Lower leg skin (tissue), 3 donors: ENCODE results near the gene LRRC47.
"Not testable (repeated sequence)": the region's sequence is repeated elsewhere in the genome, so short reads cannot be mapped to it uniquely, and the experiment has no call there.

Experiments used
- POLR2A ChIP-seq, 2 donors: fragments of 450-650 bp; IDR thresholded peaks; one replicate each; pipeline ENCODE4 v1.6.1; 2016 to 2017; ENCODE audit warnings: antibody characterized with exemption in 2 of 2, mild to moderate bottlenecking in 1 of 2, moderate library complexity in 1 of 2
- TF ChIP-seq, protein P1 (sequence below), 3 donors: fragments of 450-650 bp; IDR thresholded peaks; one replicate each; pipeline ENCODE4 v1.5.1; 2016; ENCODE audit warnings: antibody characterized with exemption in 3 of 3, mild to moderate bottlenecking in 3 of 3, moderate library complexity in 2 of 3

DNA sequence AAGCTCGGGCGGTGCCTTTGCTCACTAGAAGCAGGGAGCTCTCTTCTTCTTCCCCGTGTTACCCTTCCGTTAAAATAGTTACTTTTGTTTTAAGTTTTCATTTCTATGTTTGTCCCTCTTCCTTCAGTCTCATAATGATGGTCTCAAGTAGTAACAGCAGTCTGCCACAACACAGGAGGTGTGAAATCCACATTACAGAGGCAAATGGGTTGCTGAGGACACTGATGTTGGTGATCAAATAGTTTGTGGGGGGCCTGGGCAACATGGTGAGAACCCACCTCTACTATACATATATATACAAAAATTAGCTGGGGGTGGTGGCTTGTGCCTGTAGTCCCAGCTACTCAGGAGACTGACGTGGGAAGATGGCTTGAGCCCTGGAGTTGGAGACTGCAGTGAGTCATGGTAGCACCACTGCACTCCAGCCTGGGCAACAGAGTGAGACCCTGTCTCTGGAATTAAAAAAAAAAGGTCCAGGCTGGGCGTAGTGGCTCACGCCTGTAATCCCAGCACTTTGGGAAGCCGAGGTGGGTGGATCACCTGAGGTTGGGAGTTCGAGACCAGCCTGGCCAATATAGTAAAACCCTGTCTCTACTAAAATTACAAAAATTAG lies 14.0 kb upstream of the LRRC47 start:
- TF ChIP-seq POLR2A (IDR thresholded peaks at IDR 0.05): not testable (repeated sequence)
- TF ChIP-seq, protein P1, sequence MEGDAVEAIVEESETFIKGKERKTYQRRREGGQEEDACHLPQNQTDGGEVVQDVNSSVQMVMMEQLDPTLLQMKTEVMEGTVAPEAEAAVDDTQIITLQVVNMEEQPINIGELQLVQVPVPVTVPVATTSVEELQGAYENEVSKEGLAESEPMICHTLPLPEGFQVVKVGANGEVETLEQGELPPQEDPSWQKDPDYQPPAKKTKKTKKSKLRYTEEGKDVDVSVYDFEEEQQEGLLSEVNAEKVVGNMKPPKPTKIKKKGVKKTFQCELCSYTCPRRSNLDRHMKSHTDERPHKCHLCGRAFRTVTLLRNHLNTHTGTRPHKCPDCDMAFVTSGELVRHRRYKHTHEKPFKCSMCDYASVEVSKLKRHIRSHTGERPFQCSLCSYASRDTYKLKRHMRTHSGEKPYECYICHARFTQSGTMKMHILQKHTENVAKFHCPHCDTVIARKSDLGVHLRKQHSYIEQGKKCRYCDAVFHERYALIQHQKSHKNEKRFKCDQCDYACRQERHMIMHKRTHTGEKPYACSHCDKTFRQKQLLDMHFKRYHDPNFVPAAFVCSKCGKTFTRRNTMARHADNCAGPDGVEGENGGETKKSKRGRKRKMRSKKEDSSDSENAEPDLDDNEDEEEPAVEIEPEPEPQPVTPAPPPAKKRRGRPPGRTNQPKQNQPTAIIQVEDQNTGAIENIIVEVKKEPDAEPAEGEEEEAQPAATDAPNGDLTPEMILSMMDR (IDR thresholded peaks at IDR 0.05): not testable (repeated sequence)
